IPS DF 6.9 (cell line): Measurements from ENCODE around the gene DRC1.

Experiments
- DNase-seq: peaks from one replicate; pipeline ENCODE4 v3.0.0-alpha.2; 2013; ENCODE audit warnings: low read depth, low spot score
- H3K27ac ChIP-seq: one replicate; pipeline ENCODE4 v1.5.1; 2013; ENCODE audit warnings: low read length, control low read depth
- H3K27me3 ChIP-seq: 2 replicates; pipeline ENCODE4 v1.6.1; 2013; ENCODE audit warnings: mild to moderate bottlenecking, low read length; ENCODE audit not compliant: control insufficient read depth, insufficient read depth
- H3K36me3 ChIP-seq: 2 replicates; pipeline ENCODE4 v1.6.1; 2013; ENCODE audit warnings: low read length; ENCODE audit not compliant: control insufficient read depth, insufficient read depth
- H3K4me1 ChIP-seq: 2 replicates; pipeline ENCODE4 v1.6.1; 2013; ENCODE audit warnings: low read length; ENCODE audit not compliant: control insufficient read depth, insufficient read depth
- H3K4me3 ChIP-seq: 2 replicates; pipeline ENCODE4 v1.5.1; 2013; ENCODE audit warnings: mild to moderate bottlenecking, low read length
- H3K9me3 ChIP-seq: 2 replicates; pipeline ENCODE4 v1.6.1; 2013; ENCODE audit warnings: low read length, inconsistent platforms; ENCODE audit not compliant: control insufficient read depth, insufficient read depth
- WGBS: extraction: QIAGEN DNeasy Blood & Tissue Kit; methylation state at CpG from one replicate; pipeline ENCODE4 v1.1.7; 2013; ENCODE audit warnings: mixed read lengths, missing lambda C conversion rate; ENCODE audit not compliant: insufficient read length, insufficient coverage; 5-methylcytosine and 5-hydroxymethylcytosine counted together

DRC1 gene

GRCh38 chr2:26396734-26397298 lies 4.9 kb upstream of the DRC1 start:
- Histone ChIP-seq H3K9me3 (no peaks in the 10 kb centered on the region), H3K4me1 (no peaks in the 10 kb centered on the region), H3K36me3 (no peaks in the 10 kb centered on the region; the same call in 1 of the 2 replicates), H3K4me3 (no peak overlapping the region), H3K27ac (no peak overlapping the region), H3K27me3 (no peaks in the 10 kb centered on the region)
- whole genome bisulfite sequencing: no CpG with 5 or more reads among the region's 5 CpGs
- no peak for DNase-seq

GRCh38 chr2:26399771-26400376 lies 1.8 kb upstream of the DRC1 start:
- WGBS: no CpG with 5 or more reads among the region's 4 CpGs
- Histone ChIP-seq H3K4me3 (no peak overlapping the region), H3K4me1 (no peaks in the 10 kb centered on the region), H3K9me3 (no peaks in the 10 kb centered on the region), H3K27ac (no peak overlapping the region), H3K27me3 (no peaks in the 10 kb centered on the region), H3K36me3 (no peaks in the 10 kb centered on the region; the same call in 1 of the 2 replicates)
- no peak for DNase-seq

GRCh38 chr2:26400723-26401122 lies 997 bp upstream of the DRC1 start:
- Histone ChIP-seq H3K27me3 (no peaks in the 10 kb centered on the region), H3K4me3 (no peak overlapping the region), H3K36me3 (no peaks in the 10 kb centered on the region), H3K9me3 (no peaks in the 10 kb centered on the region), H3K27ac (no peak overlapping the region), H3K4me1 (no peaks in the 10 kb centered on the region)
- WGBS: no CpG with 5 or more reads among the region's 5 CpGs
- DNase-seq: no peak

GRCh38 chr2:26407526-26407925 lies 5.8 kb downstream of the DRC1 start:
- no peaks in the 10 kb centered on the region for H3K9me3 ChIP-seq
- no peaks in the 10 kb centered on the region for H3K27me3 ChIP-seq
- no peak for DNase-seq
- H3K36me3 ChIP-seq: no peaks in the 10 kb centered on the region
- H3K4me1 ChIP-seq: no peaks in the 10 kb centered on the region
- H3K4me3 ChIP-seq: no peak overlapping the region
- no peak overlapping the region for H3K27ac ChIP-seq
- no CpG with 5 or more reads among the region's 9 CpGs for WGBS

- Histone ChIP-seq H3K36me3 (no peaks in the 10 kb centered on the region), H3K27ac (no peak overlapping the region), H3K9me3 (no peaks in the 10 kb centered on the region), H3K4me3 (no peak overlapping the region), H3K4me1 (no peaks in the 10 kb centered on the region), H3K27me3 (no peaks in the 10 kb centered on the region)
- no CpG with 5 or more reads among the region's 1 CpG for WGBS
- DNase-seq: no peak
Observed at GRCh38 chr2:26409785-26410184, 8.1 kb downstream of the DRC1 start.

- no peaks in the 10 kb centered on the region for H3K9me3 ChIP-seq
- H3K36me3 ChIP-seq: no peaks in the 10 kb centered on the region
- H3K27me3 ChIP-seq: no peaks in the 10 kb centered on the region
- H3K27ac ChIP-seq: no peak overlapping the region
- WGBS: no CpG with 5 or more reads among the region's 2 CpGs
- H3K4me3 ChIP-seq: no peak overlapping the region
- no peak for DNase-seq
- H3K4me1 ChIP-seq: no peaks in the 10 kb centered on the region
Observed at GRCh38 chr2:26410764-26411243, 9.1 kb downstream of the DRC1 start.

GRCh38 chr2:26411419-26411818 lies 9.7 kb downstream of the DRC1 start:
- Histone ChIP-seq H3K27me3 (no peaks in the 10 kb centered on the region), H3K4me1 (no peaks in the 10 kb centered on the region), H3K9me3 (no peaks in the 10 kb centered on the region), H3K4me3 (no peak overlapping the region), H3K27ac (no peak overlapping the region), H3K36me3 (no peaks in the 10 kb centered on the region)
- no peak for DNase-seq
- WGBS: no CpG with 5 or more reads among the region's 6 CpGs

- no CpG with 5 or more reads among the region's 10 CpGs for WGBS
- DNase-seq: no peak
Observed at GRCh38 chr2:26412091-26412673, 10.5 kb downstream of the DRC1 start.

GRCh38 chr2:26414311-26414710 lies 12.6 kb downstream of the DRC1 start:
- DNase-seq: no peak
- Histone ChIP-seq H3K27ac (no peak overlapping the region), H3K4me3 (no peak overlapping the region), H3K36me3 (no peaks in the 10 kb centered on the region), H3K4me1 (0 out of 2 replicates have a peak, but pooled peaks cover 1% of the 10 kb centered on the region), H3K27me3 (no peaks in the 10 kb centered on the region), H3K9me3 (no peaks in the 10 kb centered on the region)
- no CpG with 5 or more reads among the region's 3 CpGs for WGBS

More at GRCh38 chr2:26412091-26412673, 10.5 kb downstream of the DRC1 start:
- no peak overlapping the region for H3K4me3 ChIP-seq
- H3K36me3 ChIP-seq: no peaks in the 10 kb centered on the region
- no peaks in the 10 kb centered on the region for H3K27me3 ChIP-seq
- no peaks in the 10 kb centered on the region for H3K9me3 ChIP-seq
- H3K27ac ChIP-seq: no peak overlapping the region
- H3K4me1 ChIP-seq: no peaks in the 10 kb centered on the region

- Histone ChIP-seq H3K36me3 (no peaks in the 10 kb centered on the region), H3K27ac (no peak overlapping the region), H3K27me3 (no peaks in the 10 kb centered on the region), H3K4me3 (no peak overlapping the region), H3K9me3 (no peaks in the 10 kb centered on the region), H3K4me1 (0 out of 2 replicates have a peak, but pooled peaks cover 1% of the 10 kb centered on the region)
- WGBS: 100% methylated on average over 2 of the region's 5 CpGs
- DNase-seq: no peak
Observed at GRCh38 chr2:26421961-26422360, 20.2 kb downstream of the DRC1 start.
